Liver (tissue), 9 donors: ENCODE results near the gene OR2J3. TPM values are rescaled to one million over a fixed set of nuclear protein-coding genes. Genes with fewer than 3 reads are reported as not detected.

Experiments
- DNase-seq: peaks from one replicate; pipeline ENCODE4 v3.0.0-alpha.2; 2017; ENCODE audit warnings: low spot score
- H3K27ac ChIP-seq, 2 donors: one replicate each; pipeline ENCODE4 v1.7.0; 2013; ENCODE audit warnings: inconsistent platforms in 2 of 2, low read length in 2 of 2, control low read depth in 1 of 2, low read depth in 1 of 2, mild to moderate bottlenecking in 1 of 2
- H3K27me3 ChIP-seq, 4 donors: one replicate each; pipeline versions ENCODE4 v1.6.1 to v1.7.0; 2013; ENCODE audit warnings: low read length in 3 of 4, inconsistent platforms in 1 of 4, mild to moderate bottlenecking in 1 of 4, moderate library complexity in 1 of 4; ENCODE audit not compliant: control insufficient read depth in 4 of 4, insufficient read depth in 4 of 4
- H3K36me3 ChIP-seq, 4 donors: one replicate each; pipeline versions ENCODE4 v1.6.1 to v1.7.0; 2013; ENCODE audit warnings: low read length in 3 of 4, mild to moderate bottlenecking in 3 of 4, low read depth in 1 of 4, moderate library complexity in 1 of 4; ENCODE audit not compliant: control insufficient read depth in 4 of 4, insufficient read depth in 3 of 4
- H3K4me1 ChIP-seq, 4 donors: one replicate each; pipeline versions ENCODE4 v1.6.1 to v1.7.0; 2013; ENCODE audit warnings: low read length in 3 of 4, mild to moderate bottlenecking in 3 of 4, moderate library complexity in 1 of 4; ENCODE audit not compliant: control insufficient read depth in 4 of 4, insufficient read depth in 4 of 4
- H3K4me3 ChIP-seq, 3 donors: one replicate each; pipeline versions ENCODE4 v1.6.1 to v1.7.0; 2013; ENCODE audit warnings: low read length in 3 of 3, control low read depth in 1 of 3, low read depth in 1 of 3, mild to moderate bottlenecking in 1 of 3
- H3K9ac ChIP-seq, 2 donors: one replicate each; pipeline ENCODE4 v1.7.0; 2013; ENCODE audit warnings: low read length in 2 of 2, mild to moderate bottlenecking in 2 of 2, moderate library complexity in 2 of 2, control low read depth in 1 of 2, low read depth in 1 of 2
- H3K9me3 ChIP-seq, 4 donors: one replicate each; pipeline versions ENCODE4 v1.6.1 to v1.7.0; 2013; ENCODE audit warnings: low read length in 3 of 4; ENCODE audit not compliant: control insufficient read depth in 4 of 4
- EGR1 ChIP-seq, 2 donors: IDR thresholded peaks; 2 replicates each; pipeline ENCODE4 v1.6.1; 2016 to 2018; ENCODE audit warnings: antibody characterized with exemption in 2 of 2, low read depth in 2 of 2
- GABPA ChIP-seq, 2 donors: IDR thresholded peaks in 1 of 2; conservative IDR thresholded peaks in 1 of 2; 2 replicates each; pipeline ENCODE4 v1.6.1; 2016; ENCODE audit warnings: antibody characterized with exemption in 2 of 2, mild to moderate bottlenecking in 1 of 2, moderate library complexity in 1 of 2
- HNF4G ChIP-seq: IDR thresholded peaks from 2 replicates; pipeline ENCODE4 v1.6.1; 2016; ENCODE audit warnings: antibody characterized with exemption
- RAD21 ChIP-seq, 2 donors: IDR thresholded peaks; 2 replicates each; pipeline ENCODE4 v1.6.1; 2016; ENCODE audit warnings: antibody characterized with exemption in 2 of 2, mild to moderate bottlenecking in 2 of 2
- REST ChIP-seq: IDR thresholded peaks from 2 replicates; pipeline ENCODE4 v1.6.1; 2016; ENCODE audit warnings: antibody characterized with exemption, mild to moderate bottlenecking
- SP1 ChIP-seq: IDR thresholded peaks from 2 replicates; pipeline ENCODE4 v1.6.1; 2018; ENCODE audit warnings: antibody characterized with exemption, mild to moderate bottlenecking
- TAF1 ChIP-seq: conservative IDR thresholded peaks from 2 replicates; pipeline ENCODE4 v1.6.1; 2016; ENCODE audit warnings: antibody characterized with exemption, mild to moderate bottlenecking
- YY1 ChIP-seq: IDR thresholded peaks from 2 replicates; pipeline ENCODE4 v1.6.1; 2016; ENCODE audit warnings: antibody characterized with exemption, mild to moderate bottlenecking
- ZBTB33 ChIP-seq: IDR thresholded peaks from 2 replicates; pipeline ENCODE4 v1.6.1; 2016; ENCODE audit warnings: antibody characterized with exemption
- WGBS: extraction: QIAGEN DNeasy Blood & Tissue Kit; methylation state at CpG from one replicate; pipeline ENCODE4 v1.1.7; 2013; 5-methylcytosine and 5-hydroxymethylcytosine counted together
- polyA plus RNA-seq, 2 donors: library from polyadenylated mRNA; stranded (reverse) in 1 of 2; unstranded in 1 of 2; fragments of 200-250 nt in 1 of 2; fragments of >200 nt in 1 of 2; fragmentation: Nextera tagmentation in 1 of 2; extraction: Ambion mirVana in 1 of 2; gene quantifications; one replicate each; pipeline versions ENCODE4 v1.2.1 to v1.2.3, GENCODE V29; 2013 to 2015
- total RNA-seq, 2 donors: library from RNA; depleted of rRNA; stranded (reverse); fragments of >200 nt; gene quantifications; one replicate each; pipeline ENCODE4 v1.2.3, GENCODE V29; 2014
- TF ChIP-seq, protein P1 (sequence below): IDR thresholded peaks from 2 replicates; pipeline ENCODE4 v1.6.1; 2016; ENCODE audit warnings: antibody characterized with exemption
- donor health status: healthy.
- donor health status: healthy.
- donor health status: healthy.
- donor health status: healthy.
- donor health status: healthy.

The OR2J3 gene
- total and polyA plus RNA-seq, 4 donors: 0.14 TPM; not detected in 3

GRCh38 chr6:29079203-29079602, 28.7 kb upstream of the OR2J3 start:
- WGBS: 78% methylated on average over 1 of the region's 1 CpG
- DNase-seq: no peak

GRCh38 chr6:29081312-29081711, 26.5 kb upstream of the OR2J3 start:
- H3K9ac ChIP-seq: no peak overlapping the region
- no peak overlapping the region for H3K4me3 ChIP-seq
- no peaks in the 10 kb centered on the region for H3K4me1 ChIP-seq
- H3K27ac ChIP-seq: no peak overlapping the region
- no peak for TF ChIP-seq RAD21 (IDR thresholded peaks at IDR 0.05)
- TF ChIP-seq REST: no peak
- TF ChIP-seq, protein P1, sequence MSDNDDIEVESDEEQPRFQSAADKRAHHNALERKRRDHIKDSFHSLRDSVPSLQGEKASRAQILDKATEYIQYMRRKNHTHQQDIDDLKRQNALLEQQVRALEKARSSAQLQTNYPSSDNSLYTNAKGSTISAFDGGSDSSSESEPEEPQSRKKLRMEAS: no peak
- TF ChIP-seq ZBTB33: no peak
- TF ChIP-seq YY1: no peak
- no peak for TF ChIP-seq HNF4G
- no peak for TF ChIP-seq GABPA (IDR thresholded peaks at IDR 0.05 in 1 of 2, conservative IDR thresholded peaks at IDR 0.05 in 1 of 2)
- no peak for TF ChIP-seq EGR1 (IDR thresholded peaks at IDR 0.05; ENCODE audit: low read depth in 2 of 2)
- no peaks in the 10 kb centered on the region for H3K9me3 ChIP-seq
- no peak for DNase-seq
- no peaks in the 10 kb centered on the region for H3K36me3 ChIP-seq
- H3K27me3 ChIP-seq: no peaks in the 10 kb centered on the region

More at GRCh38 chr6:29079203-29079602, 28.7 kb upstream of the OR2J3 start:
- Histone ChIP-seq H3K4me1 (no peaks in the 10 kb centered on the region), H3K27me3 (no peaks in the 10 kb centered on the region), H3K9me3 (no peaks in the 10 kb centered on the region), H3K9ac (no peak overlapping the region), H3K36me3 (no peaks in the 10 kb centered on the region), H3K4me3 (no peak overlapping the region), H3K27ac (no peak overlapping the region)
- no peak for TF ChIP-seq REST
- no peak for TF ChIP-seq ZBTB33
- TF ChIP-seq EGR1 (IDR thresholded peaks at IDR 0.05; ENCODE audit: low read depth in 2 of 2): no peak
- no peak for TF ChIP-seq RAD21 (IDR thresholded peaks at IDR 0.05)
- no peak for TF ChIP-seq TAF1
- TF ChIP-seq SP1: no peak
